CD4-positive, alpha-beta T cell treated with Interferon alpha-2 for 1 hour (primary cell): Measurements from ENCODE around the gene UBA6.
"Not testable (repeated sequence)": the region's sequence is repeated elsewhere in the genome, so short reads cannot be mapped to it uniquely, and the experiment has no call there.

Experiments
- DNase-seq, 2 donors: peaks; one replicate each; pipeline ENCODE4 v3.0.0-alpha.2; 2020 to 2022

The UBA6 gene

GRCh38 chr4:67700738-67701516 lies at the start of gene UBA6:
Gene UBA6, minus strand, starts transcription at chr4:67701155. Its CDS starts 36 bp downstream, at chr4:67701119.
- DNase-seq = peak; percentile 93 to 94

DNA sequence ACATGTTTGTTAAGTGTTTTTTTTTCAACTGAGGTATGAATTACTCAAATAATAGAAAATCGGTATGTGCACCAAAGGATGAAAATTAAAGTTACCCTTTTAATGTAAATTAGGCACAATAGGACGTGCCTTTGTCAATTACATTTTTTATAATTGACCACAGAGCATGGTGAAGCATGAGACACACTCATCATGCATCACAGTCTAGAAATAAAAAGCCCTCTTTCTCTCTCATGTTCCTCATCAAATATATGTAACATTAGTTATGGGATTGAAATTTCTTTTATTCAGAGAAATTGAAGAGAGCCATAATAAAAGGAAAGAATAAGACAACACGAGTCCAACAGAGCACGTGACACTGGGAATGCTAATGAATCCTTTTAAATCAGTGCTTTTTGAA lies 49.7 kb upstream of the UBA6 start:
- DNase-seq = no peak

DNA sequence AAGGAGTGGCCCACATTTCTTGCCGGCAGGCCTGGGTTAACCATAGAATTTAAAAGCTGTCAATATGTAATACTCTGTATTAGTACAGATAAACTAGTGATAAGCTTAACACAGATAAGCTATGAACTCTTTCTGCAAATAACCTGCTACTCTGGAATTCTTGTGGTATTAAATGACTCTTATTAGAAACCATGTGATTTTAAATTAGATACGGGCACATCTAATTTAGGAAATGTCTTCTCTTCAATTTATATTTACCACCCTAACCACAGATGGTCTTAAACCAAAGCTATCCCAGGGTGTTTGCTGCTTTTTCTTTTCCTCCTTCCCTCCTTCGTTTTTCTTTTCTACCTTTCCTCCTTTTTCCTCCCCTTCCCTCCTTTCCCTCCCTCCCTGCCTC lies 48.3 kb upstream of the UBA6 start:
- DNase-seq = no peak

DNA sequence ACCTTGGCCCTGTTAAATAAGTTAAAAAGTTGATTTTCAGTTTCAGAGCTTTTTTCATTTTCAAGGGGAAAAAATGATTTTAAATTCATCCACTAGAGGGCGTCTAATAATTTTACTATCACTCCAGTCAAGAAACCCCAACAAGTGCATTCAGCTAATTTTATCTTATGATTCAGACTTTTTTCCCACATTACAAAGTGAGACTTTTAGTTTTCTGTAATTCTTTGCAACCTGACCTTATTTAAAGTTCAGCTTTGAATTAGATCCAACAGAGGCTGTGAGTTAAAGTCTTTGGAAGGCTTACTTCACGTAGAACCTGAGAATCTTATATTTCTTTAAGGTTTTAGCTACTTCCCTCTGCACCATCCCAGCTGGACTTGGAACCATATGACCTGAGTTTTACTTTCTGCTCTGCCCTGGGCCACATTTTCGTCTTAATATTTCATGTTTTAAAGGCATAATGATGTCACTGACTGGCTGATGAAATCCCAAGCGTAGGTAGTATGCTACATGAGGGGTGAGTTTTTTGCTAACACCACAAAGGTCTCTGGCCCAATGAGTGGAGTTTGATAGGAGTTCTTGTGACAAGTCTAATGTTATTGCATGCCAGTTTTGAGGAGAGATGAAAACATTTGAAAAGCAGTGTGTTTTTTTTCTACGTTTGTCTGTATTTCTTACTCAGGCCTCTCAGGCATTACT lies 46.0 kb upstream of the UBA6 start:
- peak in 1 of 2 donors; percentile 55 for DNase-seq

GRCh38 chr4:67744561-67745283 lies 43.8 kb upstream of the UBA6 start:
- DNase-seq = no peak

DNA sequence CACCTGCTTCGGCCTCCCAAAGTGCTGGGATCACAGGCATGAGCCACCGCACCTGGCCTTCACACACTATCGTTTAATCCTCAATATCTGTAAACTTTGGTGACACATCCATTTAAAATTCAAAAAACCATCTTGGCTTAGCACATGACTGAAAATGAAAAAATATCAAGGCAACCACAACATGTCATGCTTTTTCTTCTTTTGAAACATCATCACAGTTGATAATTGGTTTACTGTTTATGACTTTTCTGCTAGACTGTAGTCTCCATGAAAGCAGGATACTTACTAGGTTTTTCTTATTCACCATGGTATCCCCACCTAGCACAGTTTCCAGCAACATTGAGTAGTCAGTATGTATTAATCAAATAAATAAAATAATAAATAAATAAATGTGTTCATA lies 42.2 kb upstream of the UBA6 start:
- DNase-seq = no peak

GRCh38 chr4:67736262-67736661 lies 35.3 kb upstream of the UBA6 start:
- no peak for DNase-seq

DNA sequence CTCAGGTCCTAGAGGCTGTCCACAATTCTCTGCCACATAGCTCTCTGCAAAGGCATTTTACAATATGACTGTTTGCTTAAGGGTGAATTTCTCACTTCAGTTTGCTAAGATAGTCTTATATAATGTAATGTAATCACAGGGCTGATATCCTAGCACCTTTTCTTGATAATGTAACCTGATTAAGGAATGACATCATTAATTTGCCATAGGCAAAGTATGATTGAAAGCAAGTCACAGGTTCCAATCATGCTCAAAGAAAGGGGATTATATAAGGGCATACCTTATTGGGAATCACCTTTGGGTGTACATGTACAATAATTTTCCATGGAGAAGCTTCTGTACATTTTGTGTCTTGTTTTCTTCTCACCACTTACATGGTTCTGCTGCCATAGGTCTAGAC lies 34.4 kb upstream of the UBA6 start:
- DNase-seq = no peak

DNA sequence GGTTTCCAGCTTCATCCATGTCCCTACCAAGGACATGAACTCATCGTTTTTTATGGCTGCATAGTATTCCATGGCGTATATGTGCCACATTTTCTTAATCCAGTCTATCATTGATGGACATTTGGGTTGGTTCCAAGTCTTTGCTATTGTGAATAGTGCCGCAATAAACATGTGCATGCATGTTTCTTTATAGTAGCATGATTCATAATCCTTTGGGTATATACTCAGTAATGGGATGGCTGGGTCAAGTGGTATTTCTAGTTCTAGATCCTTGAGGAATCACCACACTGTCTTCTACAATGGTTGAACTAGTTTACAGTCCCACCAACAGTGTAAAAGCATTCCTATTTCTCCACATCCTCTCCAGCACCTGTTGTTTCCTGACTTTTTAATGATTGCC lies 29.6 kb upstream of the UBA6 start:
- not testable (repeated sequence) for DNase-seq

GRCh38 chr4:67727124-67727850 lies 26.3 kb upstream of the UBA6 start:
- DNase-seq = no peak

DNA sequence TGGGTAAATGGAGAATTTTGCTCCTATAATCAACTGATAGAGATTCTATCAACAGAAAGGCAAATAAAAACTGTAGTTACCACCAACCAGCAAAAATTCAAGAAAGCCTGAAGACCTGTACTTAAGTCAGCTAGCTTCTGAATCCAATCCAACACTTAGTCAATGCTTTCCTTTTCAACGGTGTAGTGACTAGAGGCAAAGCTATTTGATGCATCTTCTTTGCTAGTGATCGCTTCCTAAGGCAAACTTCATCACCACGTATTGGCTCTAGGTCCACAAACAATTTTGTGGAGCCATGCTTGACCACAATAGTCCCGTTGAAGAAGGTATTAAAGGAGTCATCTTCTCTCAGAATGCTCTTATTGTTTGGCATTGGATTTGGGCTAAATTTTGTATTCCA lies 25.0 kb upstream of the UBA6 start:
- DNase-seq = no peak

GRCh38 chr4:67725132-67725531 lies 24.2 kb upstream of the UBA6 start:
- no peak for DNase-seq

- no peak for DNase-seq
Observed at GRCh38 chr4:67723949-67724348, 23.0 kb upstream of the UBA6 start.

GRCh38 chr4:67723341-67723740 lies 22.4 kb upstream of the UBA6 start:
- DNase-seq = no peak

DNA sequence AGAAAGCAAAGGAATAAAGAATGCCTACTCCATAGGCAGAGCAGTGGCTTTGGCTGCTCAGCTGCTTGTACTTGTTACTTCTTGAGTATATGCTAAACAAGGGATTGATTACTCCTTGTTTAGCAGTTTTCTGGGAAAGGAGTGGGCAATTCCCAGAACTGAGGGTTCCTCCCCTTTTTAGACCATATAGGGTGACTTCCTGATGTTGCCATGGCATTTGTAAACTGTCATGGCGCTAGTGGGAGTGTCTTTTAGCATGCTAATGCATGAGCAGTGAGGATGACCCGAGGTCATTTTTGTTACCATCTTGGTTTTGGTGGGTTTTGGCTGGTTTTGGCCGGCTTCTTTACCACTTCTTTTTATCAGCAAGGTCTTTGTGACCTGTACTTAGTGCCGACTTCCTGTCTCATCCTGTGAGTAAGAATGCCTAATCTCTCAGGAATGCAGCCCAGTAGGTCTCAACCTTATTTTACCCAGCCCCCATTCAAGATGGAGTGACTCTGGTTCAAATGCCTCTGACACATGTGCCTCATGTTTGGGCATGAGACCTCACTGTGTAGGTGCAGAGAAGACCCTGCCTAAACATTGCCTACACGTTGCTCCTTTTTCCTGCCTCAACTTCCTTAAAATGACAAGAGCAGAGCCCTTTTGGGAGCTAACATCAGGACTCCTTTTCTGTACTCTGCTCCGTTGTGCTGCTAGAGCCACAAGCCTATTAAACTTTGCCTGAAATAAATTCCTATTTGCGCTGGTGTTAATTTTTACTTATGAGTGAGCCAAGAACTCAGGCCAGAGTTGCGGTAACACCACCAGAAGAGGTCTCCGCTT lies 21.0 kb upstream of the UBA6 start:
- DNase-seq = no peak

GRCh38 chr4:67721315-67721769 lies 20.4 kb upstream of the UBA6 start:
- DNase-seq = no peak

DNA sequence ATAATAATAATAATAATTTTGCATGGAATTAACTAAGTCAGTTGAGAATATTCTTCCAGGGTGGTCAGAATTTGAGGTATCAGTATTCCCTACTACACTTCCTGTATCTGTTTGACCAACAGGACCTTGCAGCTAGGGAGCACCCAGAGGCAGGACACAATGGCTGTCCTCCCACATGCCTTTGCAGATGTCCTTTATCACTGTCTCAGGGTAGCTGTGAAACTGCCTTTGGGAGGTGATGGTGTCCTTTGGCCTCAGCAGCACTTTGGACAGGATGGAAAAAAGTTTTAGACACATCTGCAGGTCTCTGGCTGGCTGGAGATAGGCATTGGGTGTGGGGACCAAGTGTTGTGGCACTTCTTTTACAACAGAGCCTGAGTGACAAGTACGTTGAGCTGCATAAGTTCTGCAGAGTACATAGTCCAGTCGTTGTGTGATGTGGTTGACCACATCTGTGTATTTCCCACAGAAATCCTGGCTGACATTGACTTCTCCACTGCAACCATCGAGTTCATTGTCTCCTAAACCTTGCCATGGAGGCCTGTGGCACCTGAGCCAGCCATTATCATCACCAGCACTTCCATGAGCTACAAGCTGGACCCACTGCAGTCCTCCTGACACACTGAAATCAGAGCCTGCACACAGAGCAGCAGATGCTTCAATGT lies 19.1 kb upstream of the UBA6 start:
- no peak for DNase-seq

DNA sequence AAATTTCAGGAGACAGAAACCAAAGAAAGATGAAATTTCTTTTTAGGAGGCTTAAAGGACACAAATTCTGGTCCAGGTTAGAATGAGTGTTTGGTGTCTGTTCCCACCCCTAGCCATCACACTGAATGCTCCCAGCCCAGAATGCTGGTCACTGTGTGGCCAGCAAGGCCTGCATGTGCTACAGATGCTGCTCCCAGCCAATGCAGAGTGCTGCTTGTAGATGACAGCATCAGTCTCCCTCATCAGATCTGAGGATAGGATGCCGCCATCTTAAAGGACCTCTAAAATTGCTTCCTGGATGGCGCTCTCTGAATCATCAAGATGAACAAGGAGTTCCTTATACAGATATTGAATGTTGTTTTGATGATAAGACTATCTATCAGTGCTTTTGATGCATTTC lies 17.9 kb upstream of the UBA6 start:
- no peak for DNase-seq

DNA sequence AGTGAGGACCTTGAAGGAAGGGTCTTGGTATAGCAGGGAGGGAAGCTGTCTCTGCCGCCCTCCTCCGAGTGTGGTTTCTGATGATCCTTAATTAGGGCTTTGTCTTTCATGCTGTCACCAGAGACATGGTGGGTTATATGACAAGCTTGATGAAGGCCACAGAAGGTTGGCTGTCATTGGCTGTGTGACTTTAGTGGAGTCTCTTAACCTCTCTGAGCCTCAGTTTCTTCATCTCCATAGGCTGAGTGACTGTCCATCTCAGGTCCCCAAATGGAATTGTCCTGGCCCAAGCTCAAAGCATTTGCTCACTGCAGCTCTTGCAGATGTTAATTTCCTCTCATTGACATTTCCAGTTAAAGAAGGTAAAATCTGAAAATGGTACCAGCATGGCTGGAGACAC lies 16.6 kb upstream of the UBA6 start:
- no peak for DNase-seq

GRCh38 chr4:67714955-67715354 lies 14.0 kb upstream of the UBA6 start:
- no peak for DNase-seq

DNA sequence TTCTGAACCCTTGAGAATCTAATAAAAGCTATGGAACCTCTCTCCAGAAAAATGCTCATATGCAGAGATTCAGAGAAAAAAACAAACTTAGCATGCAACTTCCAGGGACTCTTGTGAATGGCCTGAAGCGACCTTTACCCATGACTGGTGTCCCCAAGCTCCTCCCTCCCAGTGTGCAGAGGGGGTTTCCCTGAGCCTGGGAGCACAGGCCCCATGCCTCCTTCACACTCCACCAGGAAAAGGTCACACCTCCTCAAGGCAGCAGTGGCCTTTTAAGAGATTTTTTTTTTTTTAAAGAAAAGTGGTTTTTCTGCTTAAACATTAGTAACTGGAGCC lies 13.3 kb upstream of the UBA6 start:
- DNase-seq = no peak
